Vagina (tissue), 2 donors: ENCODE results near the gene GUCY2F. TPM values are rescaled to one million over a fixed set of nuclear protein-coding genes. Genes with fewer than 3 reads are reported as not detected.
A peak's percentile ranks its signal among the peaks of the same experiment; 100 is the strongest.

Experiments
- DNase-seq, 2 donors: peaks; one replicate each; pipeline ENCODE4 v3.0.0-alpha.2; 2017; ENCODE audit errors: extremely low spot score in 2 of 2
- H3K27ac ChIP-seq: fragments of 200-600 bp; sonication (generic); one replicate; pipeline ENCODE4 v1.5.1; 2019
- H3K27me3 ChIP-seq: fragments of 200-600 bp; sonication (generic); one replicate; pipeline ENCODE4 v1.5.1; 2019
- H3K36me3 ChIP-seq, 2 donors: fragments of 200-600 bp; sonication (generic); one replicate each; pipeline ENCODE4 v1.5.1; 2017 to 2019
- H3K4me1 ChIP-seq: fragments of 200-600 bp; sonication (generic); one replicate; pipeline ENCODE4 v1.5.1; 2019
- H3K4me3 ChIP-seq, 2 donors: fragments of 200-600 bp; sonication (generic); 1 replicate in 1 of 2; 2 replicates in 1 of 2; pipeline ENCODE4 v1.5.1; 2016 to 2019
- H3K9me3 ChIP-seq: fragments of 200-600 bp; sonication (generic); one replicate; pipeline ENCODE4 v1.5.1; 2019
- CTCF ChIP-seq, 3 experiments: fragments of 450-650 bp in 2 of 3; fragments of 200-600 bp in 1 of 3; sonication (generic) in 1 of 3; IDR thresholded peaks; one replicate each; pipeline ENCODE4 v1.5.1; 2017 to 2019; ENCODE audit warnings: antibody characterized with exemption in 3 of 3, mild to moderate bottlenecking in 2 of 3, moderate library complexity in 2 of 3
- POLR2A ChIP-seq, 2 donors: fragments of 450-650 bp; IDR thresholded peaks; one replicate each; pipeline ENCODE4 v1.6.1; 2017; ENCODE audit warnings: antibody characterized with exemption in 2 of 2, mild to moderate bottlenecking in 2 of 2, moderate library complexity in 2 of 2
- POLR2AphosphoS5 ChIP-seq, 2 donors: sonication (generic); formaldehyde crosslinking; IDR thresholded peaks; one replicate each; pipeline ENCODE4 v1.9.0; 2017; ENCODE audit warnings: antibody characterized with exemption in 2 of 2, mild to moderate bottlenecking in 2 of 2, low read depth in 1 of 2; ENCODE audit not compliant: insufficient read depth in 1 of 2
- intact Hi-C: fragments of 100-400 bp; cut with DNase I; formaldehyde crosslinking; loops from one replicate; pipeline ENCODE4 v1.15.1; 2023
- total RNA-seq: library from RNA; depleted of rRNA; stranded (reverse); fragments of >200 nt; gene quantifications from one replicate; pipeline ENCODE4 v1.2.3, GENCODE V29; 2016

GUCY2F gene
- total RNA-seq, 1 donor from 2014 or later: not detected

GRCh38 chrX:109489174-109489573 lies 7.3 kb upstream of the GUCY2F start:
- intact Hi-C loops: no loop called here
- DNase-seq: no peak
- Histone ChIP-seq H3K27me3 (no peaks in the 10 kb centered on the region), H3K27ac (no peak overlapping the region), H3K4me1 (no peaks in the 10 kb centered on the region), H3K36me3 (no peaks in the 10 kb centered on the region), H3K9me3 (no peaks in the 10 kb centered on the region), H3K4me3 (no peak overlapping the region)
- TF ChIP-seq CTCF (IDR thresholded peaks at IDR 0.05): no peak
- no peak for TF ChIP-seq POLR2AphosphoS5 (IDR thresholded peaks at IDR 0.05; ENCODE audit: insufficient read depth in 1 of 2, low read depth in 1 of 2)
- TF ChIP-seq POLR2A (IDR thresholded peaks at IDR 0.05): no peak

- TF ChIP-seq CTCF (IDR thresholded peaks at IDR 0.05) (no peak), POLR2AphosphoS5 (IDR thresholded peaks at IDR 0.05; ENCODE audit: insufficient read depth in 1 of 2, low read depth in 1 of 2) (no peak), POLR2A (IDR thresholded peaks at IDR 0.05) (no peak)
- no peak overlapping the region for H3K27ac ChIP-seq
- DNase-seq: no peak
- no peaks in the 10 kb centered on the region for H3K4me1 ChIP-seq
- H3K9me3 ChIP-seq: no peaks in the 10 kb centered on the region
- intact Hi-C loops: no loop called here
- H3K36me3 ChIP-seq: no peaks in the 10 kb centered on the region
- H3K4me3 ChIP-seq: no peak overlapping the region
- H3K27me3 ChIP-seq: no peaks in the 10 kb centered on the region
Observed at GRCh38 chrX:109487640-109488039, 5.8 kb upstream of the GUCY2F start.

- intact Hi-C loops: no loop called here
- H3K36me3 ChIP-seq: no peaks in the 10 kb centered on the region
- H3K4me1 ChIP-seq: no peaks in the 10 kb centered on the region
- H3K9me3 ChIP-seq: no peaks in the 10 kb centered on the region
- no peak for DNase-seq
- TF ChIP-seq CTCF (IDR thresholded peaks at IDR 0.05) (peak; percentile 82 to 98 (median 95)), POLR2A (IDR thresholded peaks at IDR 0.05) (no peak)
- H3K4me3 ChIP-seq: no peak overlapping the region
- H3K27ac ChIP-seq: no peak overlapping the region
- no peaks in the 10 kb centered on the region for H3K27me3 ChIP-seq
Observed at GRCh38 chrX:109485470-109486340, 3.8 kb upstream of the GUCY2F start.

- Histone ChIP-seq H3K9me3 (no peaks in the 10 kb centered on the region), H3K4me1 (no peaks in the 10 kb centered on the region), H3K36me3 (no peaks in the 10 kb centered on the region), H3K4me3 (no peak overlapping the region), H3K27ac (no peak overlapping the region), H3K27me3 (no peaks in the 10 kb centered on the region)
- intact Hi-C loops: no loop called here
- no peak for TF ChIP-seq CTCF (IDR thresholded peaks at IDR 0.05)
- no peak for TF ChIP-seq POLR2AphosphoS5 (IDR thresholded peaks at IDR 0.05; ENCODE audit: insufficient read depth in 1 of 2, low read depth in 1 of 2)
- TF ChIP-seq POLR2A (IDR thresholded peaks at IDR 0.05): no peak
- DNase-seq: no peak
Observed at GRCh38 chrX:109484886-109485285, 3.0 kb upstream of the GUCY2F start.

- no peaks in the 10 kb centered on the region for H3K9me3 ChIP-seq
- intact Hi-C loops: no loop called here
- DNase-seq: no peak
- no peaks in the 10 kb centered on the region for H3K27me3 ChIP-seq
- H3K27ac ChIP-seq: no peak overlapping the region
- no peaks in the 10 kb centered on the region for H3K4me1 ChIP-seq
- TF ChIP-seq CTCF (IDR thresholded peaks at IDR 0.05) (peak in 2 of 3 experiments; percentile 22 to 30), POLR2AphosphoS5 (IDR thresholded peaks at IDR 0.05; ENCODE audit: insufficient read depth in 1 of 2, low read depth in 1 of 2) (no peak)
- no peaks in the 10 kb centered on the region for H3K36me3 ChIP-seq
- H3K4me3 ChIP-seq: no peak overlapping the region
Observed at GRCh38 chrX:109475174-109475891, 6.6 kb downstream of the GUCY2F start.
